ENCODE data around the gene USP40. TPM values are rescaled to one million over a fixed set of nuclear protein-coding genes. Genes with fewer than 3 reads are reported as not detected.

The USP40 gene
- total RNA-seq, 4 donors from 2014 or later: 18.7 to 32.8 (median 23.0) TPM

GRCh38 chr2:233437439-233437955 is 129.1 kb downstream of the USP40 start:
- intact Hi-C loops (cut with DNase I): no loop called here
- no peak overlapping the region for H3K27ac ChIP-seq
- H3K27me3 ChIP-seq: no peaks in the 10 kb centered on the region
- H3K36me3 ChIP-seq: peaks cover 0 to 67% (median 0%) of the 10 kb centered on the region in 3 donors
- 85 to 90% methylated on average over 3 to 7 of the region's 14 CpGs for WGBS, 2 donors
- no peaks in the 10 kb centered on the region for H3K9me3 ChIP-seq
- H3K4me3 ChIP-seq: no peak overlapping the region
- DNase-seq: no peak
- no peaks in the 10 kb centered on the region for H3K4me1 ChIP-seq
- TF ChIP-seq POLR2A (IDR thresholded peaks at IDR 0.05) (no peak), CTCF (IDR thresholded peaks at IDR 0.05) (no peak)

DNA sequence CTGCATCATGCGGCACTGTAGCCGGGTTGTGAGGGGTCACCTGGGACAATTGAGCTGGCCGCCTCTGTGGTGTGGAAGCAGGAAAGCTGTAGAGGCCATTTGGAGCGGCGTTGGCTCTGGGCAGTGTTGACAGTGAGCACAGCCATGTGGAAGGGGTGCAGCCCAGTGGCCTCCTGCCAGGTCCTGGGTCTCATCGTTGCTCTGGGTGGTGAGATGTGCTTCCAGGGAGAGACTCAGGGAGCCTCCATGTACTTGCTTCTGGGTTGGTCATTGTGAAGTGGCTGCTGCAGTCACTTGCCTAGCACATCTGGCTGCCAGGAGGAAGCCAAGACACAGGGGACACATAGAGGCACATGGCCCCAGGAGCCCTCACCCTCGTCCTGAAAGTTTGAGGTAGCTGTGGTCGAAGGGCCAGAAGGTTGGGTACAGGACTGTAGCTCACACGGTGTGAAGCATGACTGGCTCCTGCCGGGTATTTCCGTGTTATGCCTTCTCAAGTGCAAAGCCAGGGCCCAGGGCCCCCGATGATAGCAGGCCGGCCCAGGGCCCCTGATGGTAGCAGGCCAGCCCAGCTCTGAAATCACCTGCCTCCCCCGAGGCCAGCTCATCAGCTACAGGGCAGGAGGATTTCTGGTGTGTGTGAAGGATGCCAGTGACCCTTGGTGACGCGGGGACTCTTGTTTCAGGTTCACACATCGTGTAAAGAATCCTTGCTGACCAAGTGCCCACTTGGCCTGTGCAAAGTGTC is 129.7 kb downstream of the USP40 start:
- Histone ChIP-seq H3K36me3 (peaks cover 0 to 63% (median 0%) of the 10 kb centered on the region in 3 donors), H3K4me3 (no peak overlapping the region), H3K9me3 (no peaks in the 10 kb centered on the region), H3K27ac (no peak overlapping the region), H3K27me3 (no peaks in the 10 kb centered on the region), H3K4me1 (no peaks in the 10 kb centered on the region)
- WGBS, 2 donors: 84 to 90% methylated on average over 9 to 11 of the region's 17 CpGs
- intact Hi-C loops (cut with DNase I): no loop called here
- TF ChIP-seq POLR2A (IDR thresholded peaks at IDR 0.05) (no peak), CTCF (IDR thresholded peaks at IDR 0.05) (no peak)
- no peak for DNase-seq

DNA sequence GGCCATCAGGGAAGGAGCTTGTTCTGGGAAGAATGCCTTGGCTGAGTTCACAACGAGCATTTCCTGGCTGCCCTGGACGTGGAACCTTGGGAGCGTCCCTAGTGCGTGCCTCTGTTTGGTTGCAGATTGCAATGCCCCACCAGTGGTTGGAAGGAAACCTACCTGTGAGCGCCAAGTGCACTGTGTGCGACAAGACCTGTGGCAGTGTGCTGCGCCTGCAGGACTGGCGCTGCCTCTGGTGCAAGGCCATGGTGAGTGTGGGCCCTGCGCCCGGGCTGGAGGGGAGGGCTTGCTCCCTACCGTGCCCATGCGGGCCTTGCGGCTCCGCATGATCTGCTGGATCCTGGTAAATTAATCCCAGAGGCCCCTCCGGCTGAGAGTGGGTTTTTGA is 130.4 kb downstream of the USP40 start:
- Histone ChIP-seq H3K27ac (no peak overlapping the region), H3K4me1 (no peaks in the 10 kb centered on the region), H3K4me3 (no peak overlapping the region), H3K27me3 (no peaks in the 10 kb centered on the region), H3K36me3 (peaks cover 0 to 60% (median 0%) of the 10 kb centered on the region in 3 donors), H3K9me3 (no peaks in the 10 kb centered on the region)
- DNase-seq: no peak
- WGBS, 2 donors: 91 to 95% methylated on average over 6 to 7 of the region's 15 CpGs
- intact Hi-C loops (cut with DNase I): no loop called here
- TF ChIP-seq POLR2A (IDR thresholded peaks at IDR 0.05) (no peak), CTCF (IDR thresholded peaks at IDR 0.05) (no peak)

- WGBS, 2 donors: 90 to 92% methylated on average over 15 of the region's 18 CpGs
- Histone ChIP-seq H3K27me3 (no peaks in the 10 kb centered on the region), H3K36me3 (peaks cover 0 to 57% (median 0%) of the 10 kb centered on the region in 3 donors), H3K4me3 (no peak overlapping the region), H3K9me3 (no peaks in the 10 kb centered on the region), H3K27ac (no peak overlapping the region), H3K4me1 (no peaks in the 10 kb centered on the region)
- TF ChIP-seq CTCF (IDR thresholded peaks at IDR 0.05) (no peak), POLR2A (IDR thresholded peaks at IDR 0.05) (no peak)
- intact Hi-C loops (cut with DNase I): no loop called here
- no peak for DNase-seq
Observed at GRCh38 chr2:233435436-233436190, 131.0 kb downstream of the USP40 start.
